ENCODE results near the gene CFAP210. TPM values are rescaled to one million over a fixed set of nuclear protein-coding genes. Genes with fewer than 3 reads are reported as not detected.
A peak's percentile ranks its signal among the peaks of the same experiment; 100 is the strongest.

The CFAP210 gene
- total RNA-seq, 4 donors from 2014 or later, result not detected

DNA sequence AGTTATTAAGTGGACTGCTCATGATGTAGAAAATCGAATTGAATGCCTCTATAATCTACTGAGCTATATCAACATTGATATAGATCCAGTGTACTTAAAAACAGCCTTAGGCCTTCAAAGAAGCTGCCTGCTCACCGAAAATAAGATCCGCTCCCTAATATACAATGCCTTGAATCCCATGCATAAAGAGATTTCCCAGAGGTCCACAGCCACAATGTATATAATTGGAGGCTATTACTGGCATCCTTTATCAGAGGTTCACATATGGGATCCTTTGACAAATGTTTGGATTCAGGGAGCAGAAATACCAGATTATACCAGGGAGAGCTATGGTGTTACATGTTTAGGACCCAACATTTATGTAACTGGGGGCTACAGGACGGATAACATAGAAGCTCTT is 41.4 kb upstream of the CFAP210 start:
- no peak for DNase-seq
- Histone ChIP-seq H3K27me3 (no peaks in the 10 kb centered on the region), H3K36me3 (no peaks in the 10 kb centered on the region), H3K4me3 (peak overlapping the region in 1 of 4 donors; percentile 83), H3K4me1 (peaks cover 0 to 6% (median 3%) of the 10 kb centered on the region in 4 donors), H3K9me3 (no peaks in the 10 kb centered on the region), H3K27ac (peak overlapping the region in 2 of 4 donors; percentile 12 to 19)
- TF ChIP-seq POLR2A (IDR thresholded peaks at IDR 0.05) (no peak), CTCF (IDR thresholded peaks at IDR 0.05) (no peak)

DNA sequence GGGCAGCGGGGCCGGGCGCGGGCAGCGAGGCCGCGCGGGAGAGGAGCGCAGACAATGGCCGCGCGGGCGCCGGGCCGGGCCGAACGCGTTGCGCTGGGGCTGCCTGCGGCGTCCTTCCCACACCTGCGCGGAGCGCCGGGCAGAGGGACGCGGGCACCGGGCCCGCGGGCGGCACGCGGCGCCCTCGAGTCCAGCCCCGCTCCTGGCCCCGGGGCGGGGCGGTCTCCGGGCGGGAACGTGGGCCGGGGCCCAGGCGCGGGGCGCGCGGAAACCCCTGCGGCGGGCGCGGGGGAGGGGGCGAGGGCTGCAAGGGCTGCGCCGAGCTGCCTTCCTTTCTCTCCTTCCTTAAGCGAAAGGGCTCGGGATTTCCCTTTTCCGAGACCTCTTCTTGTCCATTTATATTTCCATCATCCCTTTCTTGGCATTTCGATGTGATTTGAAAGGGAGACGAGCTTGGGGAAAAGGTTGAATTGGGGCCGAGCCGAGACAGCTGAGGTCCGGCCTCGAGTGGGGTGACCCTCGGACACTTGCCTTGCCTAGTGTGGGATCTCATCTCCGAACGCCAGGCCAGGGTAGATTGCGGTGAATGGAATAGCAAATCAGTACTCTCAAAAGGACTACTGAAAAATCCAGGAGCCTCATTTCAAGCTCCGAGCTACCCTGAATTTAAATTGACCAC is 40.1 kb upstream of the CFAP210 start:
- peaks cover 0 to 6% (median 3%) of the 10 kb centered on the region in 4 donors for H3K4me1 ChIP-seq
- peak overlapping the region; percentile 58 to 84 (median 75) for H3K4me3 ChIP-seq
- DNase-seq, result peak in 1 of 3 donors; percentile 61
- TF ChIP-seq CTCF (IDR thresholded peaks at IDR 0.05), result no peak
- no peak for TF ChIP-seq POLR2A (IDR thresholded peaks at IDR 0.05)
- no peaks in the 10 kb centered on the region for H3K9me3 ChIP-seq
- H3K27me3 ChIP-seq, result no peaks in the 10 kb centered on the region
- no peaks in the 10 kb centered on the region for H3K36me3 ChIP-seq
- peak overlapping the region in 2 of 4 donors; percentile 70 to 84 for H3K27ac ChIP-seq

GRCh38 chr2:169732583-169733358 is 38.6 kb upstream of the CFAP210 start:
- H3K27ac ChIP-seq, result peak overlapping the region; percentile 7 to 84 (median 46)

DNA sequence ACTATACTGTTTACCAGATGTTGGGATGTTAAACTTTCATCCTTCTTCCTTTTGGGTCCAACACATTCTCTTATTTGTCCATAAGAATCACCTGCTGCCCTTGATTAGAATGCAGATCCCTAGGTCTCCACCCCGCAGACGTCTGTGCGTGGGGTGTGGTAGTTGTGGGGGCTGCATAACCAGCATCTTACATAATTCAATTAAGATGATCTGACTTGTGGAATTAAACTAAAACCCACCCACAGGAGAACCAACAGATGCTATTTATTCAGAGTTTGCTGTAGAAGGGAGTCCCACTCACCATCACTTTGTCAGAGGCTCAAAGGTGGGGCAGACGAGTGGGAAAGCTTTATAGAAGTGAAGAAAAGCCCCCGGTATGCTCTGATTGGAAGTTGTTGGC is 37.9 kb upstream of the CFAP210 start:
- H3K27me3 ChIP-seq, result no peaks in the 10 kb centered on the region
- no peaks in the 10 kb centered on the region for H3K36me3 ChIP-seq
- no peaks in the 10 kb centered on the region for H3K9me3 ChIP-seq
- H3K4me3 ChIP-seq, result no peak overlapping the region
- H3K4me1 ChIP-seq, result peaks cover 0 to 6% (median 3%) of the 10 kb centered on the region in 4 donors
- no peak for DNase-seq
- TF ChIP-seq CTCF (IDR thresholded peaks at IDR 0.05), result no peak
- no peak for TF ChIP-seq POLR2A (IDR thresholded peaks at IDR 0.05)
- H3K27ac ChIP-seq, result no peak overlapping the region

More at GRCh38 chr2:169732583-169733358, 38.6 kb upstream of the CFAP210 start:
- Histone ChIP-seq H3K4me3 (peak overlapping the region; percentile 58 to 84 (median 75)), H3K4me1 (peaks cover 0 to 6% (median 3%) of the 10 kb centered on the region in 4 donors), H3K36me3 (no peaks in the 10 kb centered on the region), H3K27me3 (no peaks in the 10 kb centered on the region), H3K9me3 (no peaks in the 10 kb centered on the region)
- no peak for DNase-seq
- no peak for TF ChIP-seq CTCF (IDR thresholded peaks at IDR 0.05)

DNA sequence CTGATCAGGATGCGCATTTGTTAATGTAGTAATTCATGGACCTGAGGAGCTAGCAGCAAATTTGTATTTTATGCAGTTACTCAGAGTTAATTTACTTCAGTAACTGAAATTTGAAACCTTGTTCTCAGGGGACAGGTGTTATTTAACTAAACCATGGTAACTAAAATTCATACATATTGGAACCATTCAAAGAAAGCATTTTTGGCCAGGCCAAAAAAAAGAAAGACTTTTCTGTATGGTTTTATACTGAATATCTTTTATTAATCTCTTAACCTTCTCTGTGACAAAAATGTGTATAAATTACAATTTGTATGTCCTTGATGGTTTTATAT is 35.0 kb upstream of the CFAP210 start:
- Histone ChIP-seq H3K27ac (no peak overlapping the region), H3K4me1 (peaks cover 0 to 6% (median 3%) of the 10 kb centered on the region in 4 donors), H3K9me3 (no peaks in the 10 kb centered on the region), H3K4me3 (no peak overlapping the region), H3K36me3 (no peaks in the 10 kb centered on the region), H3K27me3 (no peaks in the 10 kb centered on the region)
- no peak for DNase-seq
- no peak for TF ChIP-seq CTCF (IDR thresholded peaks at IDR 0.05)
- TF ChIP-seq POLR2A (IDR thresholded peaks at IDR 0.05), result no peak
